ENCODE measurements around the gene PSRC1.
A peak's percentile ranks its signal among the peaks of the same experiment; 100 is the strongest.

Gene PSRC1

DNA sequence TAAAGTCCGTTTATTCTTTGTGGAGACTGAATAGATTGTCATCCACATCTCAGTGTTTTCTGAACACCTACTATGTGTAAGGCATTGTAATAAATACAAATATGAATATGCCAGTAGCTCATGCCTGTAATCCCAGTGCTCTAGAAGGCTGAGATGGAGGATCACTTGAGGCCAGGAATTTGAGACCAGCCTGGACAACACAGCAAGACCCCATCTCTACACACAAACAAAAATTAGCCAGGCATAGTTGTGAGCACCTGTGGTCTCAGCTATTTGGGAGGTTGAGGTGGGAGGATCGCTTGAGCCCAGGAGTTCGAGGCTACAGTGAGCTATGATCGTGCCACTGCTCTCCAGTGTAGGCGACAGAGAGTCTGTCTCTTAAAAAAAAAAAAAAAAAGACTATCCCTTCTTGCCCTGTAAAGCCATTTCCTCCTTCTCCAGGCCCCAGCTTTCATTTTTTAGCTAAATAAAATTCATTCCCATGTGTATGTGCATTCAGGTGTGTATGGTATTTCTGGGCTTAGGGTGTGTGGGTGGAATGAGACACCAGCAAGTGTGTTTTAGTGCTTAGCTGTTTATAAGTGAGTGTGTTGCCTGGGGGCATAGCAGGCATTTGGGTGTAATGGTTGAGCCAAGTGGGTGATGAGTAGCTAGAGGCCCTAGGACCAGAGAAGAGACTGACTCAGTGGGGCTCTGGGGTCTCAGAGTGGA lies 25.8 kb downstream of the PSRC1 start:
- DNase-seq, result peak; percentile 53

DNA sequence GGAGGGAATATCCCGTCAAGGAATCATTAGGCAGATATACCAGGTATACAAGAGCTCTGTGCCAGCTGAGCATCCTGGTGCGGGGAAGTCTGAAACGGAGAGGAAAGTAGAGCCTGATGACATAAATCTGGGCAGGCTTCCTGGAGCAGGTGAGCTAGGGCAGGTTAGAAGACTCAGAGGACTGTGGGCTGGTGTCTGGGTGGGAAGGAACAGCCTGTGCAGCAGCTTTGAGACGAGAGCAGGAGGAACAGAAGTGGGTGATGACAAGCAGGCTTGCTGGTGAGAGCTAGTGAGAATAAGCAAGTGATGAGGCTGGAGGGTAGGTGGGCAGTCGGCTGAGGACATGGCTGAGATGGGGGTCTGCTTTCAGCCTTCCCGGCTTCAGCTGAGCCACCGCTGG lies 26.9 kb downstream of the PSRC1 start:
- peak; percentile 47 for DNase-seq

DNA sequence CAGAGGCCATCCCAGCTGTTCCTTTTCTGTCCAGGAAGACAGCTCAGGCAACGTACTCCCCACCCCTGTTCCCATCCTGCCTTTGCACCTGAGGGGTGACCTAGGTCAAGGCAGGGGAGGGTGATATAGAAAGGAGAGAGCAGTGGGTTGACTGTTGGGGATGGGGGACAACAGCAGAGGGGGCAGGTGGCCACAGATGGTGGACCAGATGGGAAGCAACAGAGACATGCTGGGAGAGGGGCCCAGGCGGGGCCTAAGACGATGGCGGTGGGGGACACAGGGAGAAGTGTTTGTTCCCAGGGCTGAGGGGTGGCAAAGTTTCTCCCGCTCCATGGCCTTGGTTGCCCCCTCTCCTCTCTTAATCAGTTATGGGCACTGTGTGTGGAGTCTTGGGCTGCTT lies 27.3 kb downstream of the PSRC1 start:
- DNase-seq, result peak; percentile 59

DNA sequence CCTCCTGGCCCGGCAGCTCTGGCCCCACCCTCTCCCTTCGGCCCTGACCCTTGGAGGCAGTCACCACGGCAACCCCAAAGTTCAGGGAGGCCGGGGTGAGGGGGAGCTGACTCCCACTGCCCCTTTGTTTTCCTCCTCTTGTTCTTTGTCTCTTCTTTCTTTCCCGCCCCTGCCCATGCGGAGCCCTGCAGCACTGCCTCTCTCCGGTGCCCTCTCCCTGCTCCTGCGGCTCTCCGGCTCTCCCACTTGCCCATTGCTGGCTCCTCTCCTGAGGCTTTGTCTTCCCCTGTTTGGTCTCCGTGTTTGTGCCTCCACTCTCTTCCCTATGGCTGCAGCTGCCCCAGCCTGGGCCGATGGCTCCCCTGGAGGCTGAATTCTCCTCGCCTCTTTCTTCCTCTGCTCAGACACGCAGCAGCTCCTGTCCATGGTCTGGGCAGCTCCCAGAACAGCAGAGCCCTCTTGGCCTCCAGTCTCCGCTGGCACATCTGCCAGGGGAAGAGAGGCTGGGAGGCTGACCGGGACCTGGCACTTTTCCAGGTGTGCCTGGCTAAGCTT lies 27.8 kb downstream of the PSRC1 start:
- DNase-seq, result peak; percentile 30

DNA sequence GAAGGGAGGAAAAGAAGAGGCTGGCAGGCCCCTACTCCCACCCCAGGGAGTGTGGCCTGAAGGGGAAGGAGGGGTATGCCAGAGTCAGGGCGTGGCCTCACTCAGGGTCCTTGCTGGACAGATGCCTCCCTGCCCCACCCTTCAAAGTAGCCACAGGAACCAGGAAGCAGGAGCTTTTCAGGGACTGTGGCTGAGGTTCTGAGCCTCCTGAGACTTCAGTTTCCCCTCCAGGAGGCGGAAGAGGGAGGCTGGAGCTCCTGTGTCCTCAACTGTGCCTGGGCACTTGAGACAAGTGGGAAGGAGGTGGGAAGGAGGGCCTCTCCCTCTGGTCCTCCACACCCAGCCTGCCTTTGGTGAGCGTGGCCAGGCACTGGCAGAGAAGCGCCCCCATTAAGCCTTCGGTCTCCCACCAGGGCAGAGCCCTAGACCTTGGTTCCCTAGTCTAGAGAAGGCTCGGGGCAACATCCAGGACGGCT lies 28.3 kb downstream of the PSRC1 start:
- peak; percentile 82 for DNase-seq

DNA sequence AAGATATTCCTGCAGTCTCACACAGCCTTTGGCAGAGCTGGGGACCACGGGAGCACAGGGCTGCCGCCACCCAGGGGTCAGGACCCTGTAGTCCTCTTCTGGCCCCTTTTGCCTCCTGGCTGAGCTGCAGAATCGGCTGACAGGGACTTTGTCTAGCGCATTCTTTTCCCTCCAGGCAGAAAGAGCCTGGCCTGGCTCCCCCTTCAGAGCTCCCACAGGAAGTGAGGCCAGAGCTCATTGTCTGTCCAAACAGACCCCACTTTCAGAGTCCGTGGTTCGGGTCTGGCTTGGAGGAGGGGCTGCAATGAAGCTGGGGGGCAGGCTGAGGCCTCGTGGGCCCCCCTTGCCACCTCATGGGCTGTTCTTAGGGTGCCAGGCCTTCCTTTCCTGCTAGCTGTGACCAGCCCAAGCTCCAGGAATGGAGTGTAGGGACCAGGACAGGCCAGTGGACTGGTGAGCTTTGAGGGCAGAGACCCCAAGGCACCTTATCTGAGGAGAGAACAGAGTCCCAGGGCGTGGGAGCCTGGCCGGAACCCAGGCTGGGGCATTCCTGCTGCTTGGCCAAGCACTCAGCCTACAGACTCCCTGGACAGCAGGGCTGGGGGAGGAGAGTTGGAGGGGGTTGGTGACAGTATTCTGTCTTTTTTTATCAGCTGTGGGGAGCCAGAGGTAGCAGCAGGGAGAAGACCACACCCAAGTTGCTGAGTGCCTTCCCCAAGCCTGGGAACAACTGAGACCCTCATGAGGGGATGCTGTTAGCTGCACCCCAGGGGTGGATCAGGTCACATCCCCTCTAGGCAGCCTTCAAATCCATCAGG lies 28.9 kb downstream of the PSRC1 start:
- DNase-seq, result peak; percentile 82

DNA sequence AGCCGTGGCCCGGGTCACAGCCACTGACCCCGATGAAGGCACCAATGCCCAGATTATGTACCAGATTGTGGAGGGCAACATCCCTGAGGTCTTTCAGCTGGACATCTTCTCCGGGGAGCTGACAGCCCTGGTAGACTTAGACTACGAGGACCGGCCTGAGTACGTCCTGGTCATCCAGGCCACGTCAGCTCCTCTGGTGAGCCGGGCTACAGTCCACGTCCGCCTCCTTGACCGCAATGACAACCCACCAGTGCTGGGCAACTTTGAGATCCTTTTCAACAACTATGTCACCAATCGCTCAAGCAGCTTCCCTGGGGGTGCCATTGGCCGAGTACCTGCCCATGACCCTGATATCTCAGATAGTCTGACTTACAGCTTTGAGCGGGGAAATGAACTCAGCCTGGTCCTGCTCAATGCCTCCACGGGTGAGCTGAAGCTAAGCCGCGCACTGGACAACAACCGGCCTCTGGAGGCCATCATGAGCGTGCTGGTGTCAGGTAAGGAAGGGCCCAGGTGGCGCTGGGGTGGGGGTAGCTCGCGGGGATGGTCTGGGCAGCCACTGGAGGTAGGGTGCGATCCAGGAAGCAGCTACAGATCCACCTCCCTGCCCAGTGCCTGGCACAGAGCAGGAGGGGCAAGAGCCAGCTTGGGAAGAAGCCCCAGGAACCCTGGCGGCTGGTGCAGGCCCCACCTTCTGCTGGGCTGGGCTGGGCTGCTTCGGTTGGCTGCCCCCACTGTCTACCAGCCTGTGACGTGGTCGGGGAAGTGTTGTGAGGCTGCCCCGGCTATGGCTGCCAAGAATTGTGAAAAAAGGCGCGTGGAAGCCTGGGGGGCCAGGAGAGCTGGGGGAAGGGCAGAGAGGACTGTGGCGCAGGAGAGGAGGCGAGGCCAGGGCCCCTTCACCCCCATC lies 29.8 kb downstream of the PSRC1 start:
- peak; percentile 79 for DNase-seq

DNA sequence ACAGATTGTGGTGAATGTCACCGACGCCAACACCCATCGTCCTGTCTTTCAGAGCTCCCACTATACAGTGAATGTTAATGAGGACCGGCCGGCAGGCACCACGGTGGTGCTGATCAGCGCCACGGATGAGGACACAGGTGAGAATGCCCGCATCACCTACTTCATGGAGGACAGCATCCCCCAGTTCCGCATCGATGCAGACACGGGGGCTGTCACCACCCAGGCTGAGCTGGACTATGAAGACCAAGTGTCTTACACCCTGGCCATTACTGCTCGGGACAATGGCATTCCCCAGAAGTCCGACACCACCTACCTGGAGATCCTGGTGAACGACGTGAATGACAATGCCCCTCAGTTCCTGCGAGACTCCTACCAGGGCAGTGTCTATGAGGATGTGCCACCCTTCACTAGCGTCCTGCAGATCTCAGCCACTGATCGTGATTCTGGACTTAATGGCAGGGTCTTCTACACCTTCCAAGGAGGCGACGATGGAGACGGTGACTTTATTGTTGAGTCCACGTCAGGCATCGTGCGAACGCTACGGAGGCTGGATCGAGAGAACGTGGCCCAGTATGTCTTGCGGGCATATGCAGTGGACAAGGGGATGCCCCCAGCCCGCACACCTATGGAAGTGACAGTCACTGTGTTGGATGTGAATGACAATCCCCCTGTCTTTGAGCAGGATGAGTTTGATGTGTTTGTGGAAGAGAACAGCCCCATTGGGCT lies 30.6 kb downstream of the PSRC1 start:
- DNase-seq, result no peak

DNA sequence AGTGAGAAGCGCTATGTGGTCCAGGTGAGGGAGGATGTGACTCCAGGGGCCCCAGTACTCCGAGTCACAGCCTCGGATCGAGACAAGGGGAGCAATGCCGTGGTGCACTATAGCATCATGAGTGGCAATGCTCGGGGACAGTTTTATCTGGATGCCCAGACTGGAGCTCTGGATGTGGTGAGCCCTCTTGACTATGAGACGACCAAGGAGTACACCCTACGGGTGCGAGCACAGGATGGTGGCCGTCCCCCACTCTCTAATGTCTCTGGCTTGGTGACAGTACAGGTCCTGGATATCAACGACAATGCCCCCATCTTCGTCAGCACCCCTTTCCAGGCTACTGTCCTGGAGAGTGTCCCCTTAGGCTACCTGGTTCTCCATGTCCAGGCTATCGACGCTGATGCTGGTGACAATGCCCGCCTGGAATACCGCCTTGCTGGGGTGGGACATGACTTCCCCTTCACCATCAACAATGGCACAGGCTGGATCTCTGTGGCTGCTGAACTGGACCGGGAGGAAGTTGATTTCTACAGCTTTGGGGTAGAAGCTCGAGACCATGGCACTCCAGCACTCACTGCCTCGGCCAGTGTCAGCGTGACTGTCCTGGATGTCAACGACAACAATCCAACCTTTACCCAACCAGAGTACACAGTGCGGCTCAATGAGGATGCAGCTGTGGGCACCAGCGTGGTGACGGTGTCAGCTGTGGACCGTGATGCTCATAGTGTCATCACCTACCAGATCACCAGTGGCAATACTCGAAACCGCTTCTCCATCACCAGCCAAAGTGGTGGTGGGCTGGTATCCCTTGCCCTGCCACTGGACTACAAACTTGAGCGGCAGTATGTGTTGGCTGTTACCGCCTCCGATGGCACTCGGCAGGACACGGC lies 31.4 kb downstream of the PSRC1 start:
- DNase-seq, result no peak

DNA sequence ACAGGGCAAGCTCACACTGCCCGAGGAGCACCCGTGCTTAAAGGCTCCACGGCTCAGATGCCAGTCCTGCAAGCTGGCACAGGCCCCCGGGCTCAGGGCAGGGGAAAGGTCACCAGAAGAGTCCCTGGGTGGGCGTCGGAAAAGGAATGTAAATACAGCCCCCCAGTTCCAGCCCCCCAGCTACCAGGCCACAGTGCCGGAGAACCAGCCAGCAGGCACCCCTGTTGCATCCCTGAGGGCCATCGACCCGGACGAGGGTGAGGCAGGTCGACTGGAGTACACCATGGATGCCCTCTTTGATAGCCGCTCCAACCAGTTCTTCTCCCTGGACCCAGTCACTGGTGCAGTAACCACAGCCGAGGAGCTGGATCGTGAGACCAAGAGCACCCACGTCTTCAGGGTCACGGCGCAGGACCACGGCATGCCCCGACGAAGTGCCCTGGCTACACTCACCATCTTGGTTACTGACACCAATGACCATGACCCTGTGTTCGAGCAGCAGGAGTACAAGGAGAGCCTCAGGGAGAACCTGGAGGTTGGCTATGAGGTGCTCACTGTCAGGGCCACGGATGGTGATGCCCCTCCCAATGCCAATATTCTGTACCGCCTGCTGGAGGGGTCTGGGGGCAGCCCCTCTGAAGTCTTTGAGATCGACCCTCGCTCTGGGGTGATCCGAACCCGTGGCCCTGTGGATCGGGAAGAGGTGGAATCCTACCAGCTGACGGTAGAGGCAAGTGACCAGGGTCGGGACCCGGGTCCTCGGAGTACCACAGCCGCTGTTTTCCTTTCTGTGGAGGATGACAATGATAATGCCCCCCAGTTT lies 32.3 kb downstream of the PSRC1 start:
- DNase-seq, result no peak

DNA sequence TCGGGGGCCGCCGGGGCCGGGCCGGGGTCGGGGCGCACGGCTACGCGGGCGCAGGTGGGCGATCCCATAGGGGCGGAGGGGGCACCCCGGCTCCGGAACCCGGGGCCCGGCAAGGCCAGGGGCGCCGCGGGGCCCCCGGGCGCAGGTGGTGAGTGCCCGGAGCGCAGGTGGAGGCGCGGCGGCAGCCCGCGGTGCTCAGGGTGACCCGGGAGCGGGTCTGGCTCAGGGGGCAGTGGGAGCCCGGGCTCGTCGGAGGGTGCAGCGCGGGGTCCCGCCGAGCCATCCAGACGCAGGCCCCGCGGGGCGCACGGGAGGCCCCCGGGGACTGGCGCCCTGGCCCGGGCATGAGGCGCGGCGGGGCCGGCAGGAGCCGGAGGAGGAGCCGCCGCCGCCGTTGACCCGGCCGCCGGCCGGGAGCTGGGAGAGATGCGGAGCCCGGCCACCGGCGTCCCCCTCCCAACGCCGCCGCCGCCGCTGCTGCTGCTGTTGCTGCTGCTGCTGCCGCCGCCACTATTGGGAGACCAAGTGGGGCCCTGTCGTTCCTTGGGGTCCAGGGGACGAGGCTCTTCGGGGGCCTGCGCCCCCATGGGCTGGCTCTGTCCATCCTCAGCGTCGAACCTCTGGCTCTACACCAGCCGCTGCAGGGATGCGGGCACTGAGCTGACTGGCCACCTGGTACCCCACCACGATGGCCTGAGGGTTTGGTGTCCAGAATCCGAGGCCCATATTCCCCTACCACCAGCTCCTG lies 33.1 kb downstream of the PSRC1 start:
- peak; percentile 40 for DNase-seq

DNA sequence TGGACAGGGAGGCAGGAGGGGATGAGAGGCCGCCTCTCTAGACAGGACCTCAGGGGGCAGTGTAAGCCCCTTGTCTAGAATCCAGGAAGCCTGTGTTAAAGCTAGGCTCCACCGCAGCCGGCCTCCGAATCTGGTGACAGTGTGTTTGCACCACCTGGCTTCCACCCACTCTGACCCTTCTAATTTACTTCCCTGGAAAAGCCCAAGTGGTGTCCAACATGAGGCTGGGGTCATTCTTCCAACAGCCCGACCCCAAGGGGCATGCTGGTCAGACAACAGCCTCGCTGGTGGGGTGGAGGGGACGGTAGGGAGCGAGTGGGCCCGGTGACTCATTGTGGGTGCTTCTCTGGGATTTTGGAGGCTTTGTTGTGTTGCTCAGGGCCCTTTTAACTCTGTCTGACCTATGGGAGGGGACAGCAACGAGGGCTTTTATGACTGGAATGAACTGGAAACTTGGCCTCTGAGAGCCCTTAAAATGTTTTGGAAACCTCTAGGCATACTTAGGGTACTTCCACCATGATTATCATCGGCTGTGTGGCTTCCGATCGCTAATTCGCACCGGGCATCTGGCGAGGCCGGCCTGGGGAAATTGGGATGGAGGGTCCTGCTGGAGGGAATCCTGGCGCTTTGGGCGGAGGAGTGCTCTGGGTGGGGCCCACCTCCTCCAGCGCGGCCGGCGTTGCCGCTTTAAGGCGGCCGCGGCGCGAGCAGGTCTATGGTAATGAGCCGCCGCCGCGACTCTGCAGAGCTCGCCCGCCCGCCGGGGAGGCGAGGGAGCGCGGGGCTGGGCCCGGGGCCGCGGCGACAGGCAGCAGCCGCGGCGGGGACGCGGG lies 33.9 kb downstream of the PSRC1 start, which contains the start of gene CELSR2:
Gene CELSR2 (plus strand): TSS at position 743 of the 833 bp plus-strand sequence. CDS start 541 bp downstream, outside the sequence.
- peak; percentile 87 for DNase-seq

DNA sequence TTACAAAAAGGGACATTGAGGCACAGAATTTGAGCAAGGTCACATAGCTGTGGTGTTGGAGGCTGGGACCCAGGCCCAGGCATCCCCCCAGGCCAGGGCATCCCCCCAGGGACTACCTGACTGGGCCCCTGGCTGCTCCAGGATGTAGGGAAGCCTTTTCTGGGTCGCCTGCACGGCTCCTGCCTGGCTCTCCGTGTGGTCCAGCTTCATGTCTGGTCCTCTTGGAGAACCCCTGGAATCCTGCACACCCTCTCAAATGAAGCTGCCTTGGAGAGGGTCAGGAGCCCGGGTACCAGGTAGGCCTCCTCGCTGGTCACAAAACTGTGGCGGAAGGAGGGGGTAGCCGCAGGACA lies 34.5 kb downstream of the PSRC1 start:
- DNase-seq, result no peak

DNA sequence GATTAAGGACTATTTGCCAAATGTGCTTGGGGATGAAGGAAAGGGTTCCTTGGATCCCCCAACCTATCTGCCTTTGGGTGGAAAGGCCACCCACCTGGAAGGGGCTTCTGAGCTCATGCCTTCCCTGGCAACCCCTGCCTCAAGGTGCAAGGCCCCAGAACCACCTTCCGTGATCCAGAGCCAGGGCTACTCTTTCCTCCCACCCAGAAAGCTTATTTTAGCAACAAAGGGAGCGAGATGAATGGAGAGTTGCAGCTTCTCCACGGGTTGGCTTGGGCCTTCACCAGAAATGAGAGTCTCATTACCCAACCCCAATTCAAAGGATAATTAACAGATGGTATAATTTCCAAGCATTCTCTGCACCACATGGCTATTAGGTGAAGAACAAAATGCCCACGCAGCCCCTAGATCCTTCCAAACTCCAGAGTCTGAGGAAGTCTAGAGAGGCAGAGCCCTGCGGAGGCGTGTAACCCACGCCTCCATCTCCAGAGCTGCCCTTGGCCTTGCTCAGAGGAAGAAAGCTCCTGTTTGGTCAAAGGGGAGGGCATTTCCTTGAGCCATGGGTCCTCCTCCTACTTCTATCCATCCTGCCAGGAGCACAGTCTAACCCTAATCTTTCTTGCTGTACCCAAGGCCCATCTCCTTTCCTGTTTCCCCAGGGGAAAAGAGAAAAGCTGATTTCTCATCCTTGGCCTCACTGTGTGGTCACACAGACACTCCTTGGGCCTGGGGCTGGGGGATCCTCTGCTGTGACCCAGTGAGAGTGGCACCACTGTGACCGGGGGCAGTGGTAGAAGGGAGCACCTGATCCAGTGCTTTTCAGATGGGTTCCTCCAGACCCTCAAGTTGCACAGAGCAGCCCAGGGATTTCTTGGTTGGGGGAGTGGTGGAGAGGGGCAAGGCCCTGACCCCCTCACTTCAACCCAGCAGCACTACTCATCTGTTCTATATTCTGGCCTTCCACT lies 35.3 kb downstream of the PSRC1 start:
- DNase-seq, result no peak

DNA sequence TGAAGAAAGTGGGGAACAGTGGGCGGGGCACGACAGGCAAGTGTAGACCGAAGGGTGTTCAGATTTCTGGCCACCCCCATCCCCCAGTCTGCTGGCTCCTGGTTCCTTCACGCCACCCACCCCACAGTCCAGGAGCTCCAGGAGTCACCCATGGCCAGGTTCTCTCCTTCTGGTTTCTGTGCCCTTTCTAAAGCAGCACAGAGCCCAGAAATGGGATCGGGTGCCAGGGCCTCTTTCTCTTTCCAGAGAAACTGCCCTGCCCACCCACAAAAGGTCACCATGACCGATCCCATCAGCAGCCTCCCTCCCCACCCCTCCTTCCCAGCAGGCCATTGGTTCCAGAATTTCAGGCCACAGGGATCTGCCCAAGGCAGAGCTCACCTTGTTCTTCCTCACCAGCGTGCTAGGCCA lies 36.8 kb downstream of the PSRC1 start:
- no peak for DNase-seq

DNA sequence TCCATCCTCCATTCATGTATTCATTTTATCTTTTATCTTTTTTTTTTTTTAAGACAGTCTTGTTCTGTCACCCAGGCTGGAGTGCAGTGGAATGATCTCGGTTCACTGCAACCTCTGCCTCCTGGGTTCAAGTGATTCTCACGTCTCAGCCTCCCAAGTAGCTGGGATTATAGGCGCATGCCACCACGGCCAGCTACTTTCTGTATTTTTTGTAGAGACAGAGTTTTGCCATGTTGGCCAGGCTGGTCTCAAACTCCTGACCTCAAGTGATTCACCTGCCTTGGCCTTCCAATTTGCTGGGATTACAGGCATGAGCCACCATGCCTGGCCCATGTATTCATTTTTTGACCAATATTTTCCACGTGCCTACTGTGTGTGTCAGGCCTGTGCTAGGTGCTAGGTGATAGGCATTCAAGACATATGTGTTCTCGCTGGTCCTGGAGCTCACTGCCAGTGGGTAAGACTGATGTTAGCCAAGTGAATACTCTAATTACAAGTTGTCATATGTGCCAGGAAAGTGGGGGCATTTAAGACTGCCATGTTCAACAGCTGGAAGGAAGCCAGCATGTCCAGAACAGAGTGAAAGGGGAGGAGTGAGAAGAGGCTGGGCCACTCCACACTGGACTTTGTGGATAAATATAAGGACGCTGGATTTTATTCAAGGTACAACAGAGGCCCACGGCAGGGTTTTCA lies 38.9 kb downstream of the PSRC1 start:
- DNase-seq, result peak; percentile 73
